Neural crest cell (in vitro differentiated cells): Measurements from ENCODE around the gene ZNF432. TPM values are rescaled to one million over a fixed set of nuclear protein-coding genes. Genes with fewer than 3 reads are reported as not detected.

Experiments
- DNase-seq: peaks from one replicate; pipeline ENCODE4 v3.0.0; 2021; ENCODE audit warnings: low read depth, mixed read lengths, low spot score
- H3K27ac Mint-ChIP-seq: one replicate; pipeline ENCODE4 v1.8.0; 2021; ENCODE audit warnings: mild to moderate bottlenecking, mixed read lengths; ENCODE audit not compliant: unreplicated experiment
- H3K27me3 Mint-ChIP-seq: 2 replicates; pipeline ENCODE4 v1.8.0; 2021; ENCODE audit warnings: low read depth, mild to moderate bottlenecking, mixed read lengths
- H3K36me3 Mint-ChIP-seq: 2 replicates; pipeline ENCODE4 v1.8.0; 2021; ENCODE audit warnings: low read depth, mild to moderate bottlenecking, mixed read lengths
- H3K4me1 Mint-ChIP-seq: 2 replicates; pipeline ENCODE4 v1.8.0; 2021; ENCODE audit warnings: mixed read lengths
- H3K4me3 Mint-ChIP-seq: one replicate; pipeline ENCODE4 v1.8.0; 2021; ENCODE audit warnings: mild to moderate bottlenecking, mixed read lengths
- H3K9me3 Mint-ChIP-seq: 2 replicates; pipeline ENCODE4 v1.8.0; 2021; ENCODE audit warnings: mixed read lengths
- total RNA-seq: library from RNA; stranded (reverse); gene quantifications from 2 replicates; pipeline ENCODE4 v1.2.1, GENCODE V29; 2021
- TF ChIP-seq, protein P1 (sequence below): fragments of 200-600 bp; sonication (generic); conservative IDR thresholded peaks from 2 replicates; pipeline ENCODE4 v1.5.0; 2021; ENCODE audit warnings: antibody characterized with exemption, mild to moderate bottlenecking

Gene ZNF432
- total RNA-seq, 1 donor from 2014 or later, result 19.9 TPM

GRCh38 chr19:51994048-51994644 lies 54.5 kb downstream of the ZNF432 start:
- Mint-ChIP-seq H3K36me3 (peaks cover 86% of the 10 kb centered on the region), H3K9me3 (peaks cover 43% of the 10 kb centered on the region), H3K27ac (no peak overlapping the region), H3K27me3 (no peaks in the 10 kb centered on the region), H3K4me3 (no peak overlapping the region), H3K4me1 (no peaks in the 10 kb centered on the region)
- TF ChIP-seq, protein P1, sequence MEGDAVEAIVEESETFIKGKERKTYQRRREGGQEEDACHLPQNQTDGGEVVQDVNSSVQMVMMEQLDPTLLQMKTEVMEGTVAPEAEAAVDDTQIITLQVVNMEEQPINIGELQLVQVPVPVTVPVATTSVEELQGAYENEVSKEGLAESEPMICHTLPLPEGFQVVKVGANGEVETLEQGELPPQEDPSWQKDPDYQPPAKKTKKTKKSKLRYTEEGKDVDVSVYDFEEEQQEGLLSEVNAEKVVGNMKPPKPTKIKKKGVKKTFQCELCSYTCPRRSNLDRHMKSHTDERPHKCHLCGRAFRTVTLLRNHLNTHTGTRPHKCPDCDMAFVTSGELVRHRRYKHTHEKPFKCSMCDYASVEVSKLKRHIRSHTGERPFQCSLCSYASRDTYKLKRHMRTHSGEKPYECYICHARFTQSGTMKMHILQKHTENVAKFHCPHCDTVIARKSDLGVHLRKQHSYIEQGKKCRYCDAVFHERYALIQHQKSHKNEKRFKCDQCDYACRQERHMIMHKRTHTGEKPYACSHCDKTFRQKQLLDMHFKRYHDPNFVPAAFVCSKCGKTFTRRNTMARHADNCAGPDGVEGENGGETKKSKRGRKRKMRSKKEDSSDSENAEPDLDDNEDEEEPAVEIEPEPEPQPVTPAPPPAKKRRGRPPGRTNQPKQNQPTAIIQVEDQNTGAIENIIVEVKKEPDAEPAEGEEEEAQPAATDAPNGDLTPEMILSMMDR, result no peak
- DNase-seq, result no peak

GRCh38 chr19:51993422-51993821 lies 55.2 kb downstream of the ZNF432 start:
- H3K4me1 Mint-ChIP-seq, result no peaks in the 10 kb centered on the region
- peaks cover 83% of the 10 kb centered on the region for H3K36me3 Mint-ChIP-seq
- H3K4me3 Mint-ChIP-seq, result no peak overlapping the region
- peaks cover 50% of the 10 kb centered on the region for H3K9me3 Mint-ChIP-seq
- TF ChIP-seq, protein P1, result no peak
- no peak overlapping the region for H3K27ac Mint-ChIP-seq
- H3K27me3 Mint-ChIP-seq, result no peaks in the 10 kb centered on the region
- DNase-seq, result no peak

DNA sequence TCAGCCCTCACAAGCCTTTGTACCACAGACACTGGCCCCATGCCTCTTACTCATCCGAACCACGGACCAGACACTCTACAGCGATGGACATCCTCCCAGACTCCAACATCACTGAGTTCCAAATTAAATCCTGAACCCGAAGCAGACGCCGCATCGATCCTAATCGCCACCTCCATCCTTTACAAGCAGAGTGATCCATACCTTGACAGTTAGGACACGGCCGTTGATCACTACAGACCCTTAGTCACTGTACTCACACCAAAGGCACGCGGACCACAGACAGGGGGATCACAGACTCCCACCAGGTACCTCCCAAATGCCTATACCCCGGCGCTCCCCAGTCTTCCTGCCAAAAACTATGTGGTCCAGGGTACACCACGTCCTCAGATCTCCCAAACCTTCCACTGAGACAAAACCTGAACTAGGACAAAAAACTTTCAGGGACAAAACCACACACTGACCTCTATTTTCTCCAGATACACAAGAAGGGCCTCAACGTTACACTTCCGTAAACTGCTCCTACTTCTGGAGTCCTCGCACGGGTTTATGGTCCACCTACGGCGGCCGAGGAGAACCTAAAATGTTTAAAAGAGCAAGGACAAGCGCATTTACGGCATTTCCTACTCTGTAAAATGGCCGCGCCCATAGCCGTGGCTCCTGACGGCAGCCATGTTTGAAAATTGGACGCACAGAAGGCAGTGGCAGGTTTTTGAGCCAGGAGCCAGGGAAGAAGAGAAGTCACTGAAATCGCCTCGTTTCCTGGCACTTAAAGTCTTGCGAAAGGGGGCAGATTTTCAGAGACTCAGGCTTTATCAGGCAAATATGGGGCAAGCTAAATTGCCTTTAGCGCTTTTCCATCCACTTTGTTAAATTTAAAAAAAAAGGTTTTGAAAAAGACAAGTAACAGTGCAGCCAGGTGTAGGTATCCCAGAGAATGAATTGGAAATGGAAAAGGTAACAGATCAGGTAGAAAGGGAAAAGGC lies 62.0 kb downstream of the ZNF432 start, which contains the start of gene ZNF350:
Gene ZNF350, minus strand, starts transcription at position 532 of the 983 bp plus-strand sequence. CDS start 12,480 bp downstream, outside the sequence.
- H3K36me3 Mint-ChIP-seq, result peaks cover 40% of the 10 kb centered on the region
- TF ChIP-seq, protein P1, result no peak
- H3K4me1 Mint-ChIP-seq, result peaks cover 7% of the 10 kb centered on the region
- no peaks in the 10 kb centered on the region for H3K27me3 Mint-ChIP-seq
- peaks cover 25% of the 10 kb centered on the region for H3K9me3 Mint-ChIP-seq
- DNase-seq, result peak; percentile 75
- H3K27ac Mint-ChIP-seq, result peak within 1 kb of the TSS; percentile 85
- peak within 1 kb of the TSS; percentile 95 for H3K4me3 Mint-ChIP-seq

- no peak for DNase-seq
- Mint-ChIP-seq H3K36me3 (peaks cover 43% of the 10 kb centered on the region), H3K27me3 (no peaks in the 10 kb centered on the region), H3K27ac (no peak overlapping the region), H3K4me1 (peaks cover 7% of the 10 kb centered on the region), H3K4me3 (peak overlapping the region; percentile 35), H3K9me3 (peaks cover 20% of the 10 kb centered on the region)
- TF ChIP-seq, protein P1, result no peak
Observed at GRCh38 chr19:51983361-51983760, 65.3 kb downstream of the ZNF432 start.

Other genes starting within 250 kb of the ZNF432 start
- 15.7 and 20.4 TPM in 2 replicates for gene ZNF577, start 160.9 kb downstream of the ZNF432 start, total RNA-seq
- gene ZNF649, start 143.8 kb downstream of the ZNF432 start, total RNA-seq, result 33.7 TPM in 2 replicates
- gene ZNF613, start 121.4 kb downstream of the ZNF432 start, total RNA-seq, result 6.3 and 8.7 TPM in 2 replicates
- gene ZNF350, start 62.0 kb downstream of the ZNF432 start, total RNA-seq, result 6.5 and 6.9 TPM in 2 replicates
- gene ZNF615, start 40.6 kb downstream of the ZNF432 start, total RNA-seq, result 11.0 and 11.2 TPM in 2 replicates
- gene ZNF614, start 20.5 kb downstream of the ZNF432 start, total RNA-seq, result 11.5 and 12.5 TPM in 2 replicates
- gene ZNF841, start 46.9 kb upstream of the ZNF432 start, total RNA-seq, result 14.3 and 16.4 TPM in 2 replicates
- gene ZNF616, start 91.1 kb upstream of the ZNF432 start, total RNA-seq, result 18.9 and 25.2 TPM in 2 replicates
- 11.6 and 11.9 TPM in 2 replicates for gene ZNF836, start 122.8 kb upstream of the ZNF432 start, total RNA-seq
- gene PPP2R1A, start 141.2 kb upstream of the ZNF432 start, total RNA-seq, result 422 TPM in 2 replicates
- 21.5 and 22.9 TPM in 2 replicates for gene ZNF766, start 220.7 kb upstream of the ZNF432 start, total RNA-seq
- 24.7 and 25.2 TPM in 2 replicates for gene ZNF480, start 248.3 kb upstream of the ZNF432 start, total RNA-seq